PFSK-1 (cell line): ENCODE results near the gene CACNA1A.

Experiments used
- POLR2AphosphoS5 ChIP-seq: IDR thresholded peaks from 2 replicates; pipeline ENCODE4 v1.6.1; 2012; ENCODE audit warnings: low read depth, mild to moderate bottlenecking, control low read depth, low read length, moderate library complexity
- SIN3A ChIP-seq: IDR thresholded peaks from 2 replicates; pipeline ENCODE4 v1.6.1; 2012; ENCODE audit warnings: mild to moderate bottlenecking, low read length, moderate library complexity, borderline replicate concordance; ENCODE audit not compliant: insufficient read depth
- TF ChIP-seq, protein P1 (sequence below), 2 experiments: IDR thresholded peaks; 2 replicates each; pipeline versions ENCODE4 v1.6.1 to v1.8.0; 2011 to 2012; ENCODE audit warnings: low read depth in 2 of 2, low read length in 2 of 2, control low read depth in 1 of 2, inconsistent platforms in 1 of 2, mild to moderate bottlenecking in 1 of 2, moderate library complexity in 1 of 2; ENCODE audit not compliant: insufficient read depth in 1 of 2

DNA sequence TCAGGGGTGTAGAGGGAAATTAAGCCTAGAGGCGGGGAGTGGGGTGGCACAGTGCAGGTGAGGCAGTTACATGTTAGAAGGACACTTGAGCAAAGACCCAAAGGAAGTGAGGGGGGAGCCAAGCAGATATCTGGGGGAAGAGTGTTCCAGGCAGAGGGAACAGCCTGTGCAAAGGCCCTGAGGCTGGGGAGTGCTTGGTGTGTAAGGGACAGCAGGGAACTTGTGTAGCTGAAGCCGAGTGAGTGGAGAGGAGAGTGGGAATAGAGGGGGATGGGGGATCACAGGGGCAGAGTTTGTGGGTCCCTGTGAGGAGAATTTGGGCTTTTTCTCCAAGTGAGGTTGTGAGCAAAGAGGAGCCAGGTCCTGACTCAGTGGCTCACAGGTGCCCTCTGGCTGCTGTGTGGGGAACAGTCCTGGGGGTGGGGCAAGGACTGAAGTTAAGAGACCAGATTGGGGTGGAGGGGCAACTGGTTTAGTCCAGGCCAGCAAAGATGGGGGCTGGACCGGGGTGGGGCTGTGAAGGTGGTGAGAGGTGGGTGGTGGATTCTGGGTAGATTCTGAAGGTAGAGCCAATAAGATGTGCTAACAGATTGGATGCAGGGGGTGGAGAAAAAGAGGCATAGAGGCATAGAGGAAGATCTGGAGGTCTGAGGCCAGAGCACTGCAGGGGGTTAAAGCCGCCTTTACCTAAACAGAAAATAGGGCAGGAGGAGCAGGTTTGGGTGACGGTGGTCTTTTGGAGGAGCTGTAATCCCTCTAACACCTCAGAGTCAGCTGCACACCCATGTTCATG is 75.3 kb downstream of the CACNA1A start:
- TF ChIP-seq SIN3A: no peak
- no peak for TF ChIP-seq POLR2AphosphoS5
- TF ChIP-seq, protein P1, sequence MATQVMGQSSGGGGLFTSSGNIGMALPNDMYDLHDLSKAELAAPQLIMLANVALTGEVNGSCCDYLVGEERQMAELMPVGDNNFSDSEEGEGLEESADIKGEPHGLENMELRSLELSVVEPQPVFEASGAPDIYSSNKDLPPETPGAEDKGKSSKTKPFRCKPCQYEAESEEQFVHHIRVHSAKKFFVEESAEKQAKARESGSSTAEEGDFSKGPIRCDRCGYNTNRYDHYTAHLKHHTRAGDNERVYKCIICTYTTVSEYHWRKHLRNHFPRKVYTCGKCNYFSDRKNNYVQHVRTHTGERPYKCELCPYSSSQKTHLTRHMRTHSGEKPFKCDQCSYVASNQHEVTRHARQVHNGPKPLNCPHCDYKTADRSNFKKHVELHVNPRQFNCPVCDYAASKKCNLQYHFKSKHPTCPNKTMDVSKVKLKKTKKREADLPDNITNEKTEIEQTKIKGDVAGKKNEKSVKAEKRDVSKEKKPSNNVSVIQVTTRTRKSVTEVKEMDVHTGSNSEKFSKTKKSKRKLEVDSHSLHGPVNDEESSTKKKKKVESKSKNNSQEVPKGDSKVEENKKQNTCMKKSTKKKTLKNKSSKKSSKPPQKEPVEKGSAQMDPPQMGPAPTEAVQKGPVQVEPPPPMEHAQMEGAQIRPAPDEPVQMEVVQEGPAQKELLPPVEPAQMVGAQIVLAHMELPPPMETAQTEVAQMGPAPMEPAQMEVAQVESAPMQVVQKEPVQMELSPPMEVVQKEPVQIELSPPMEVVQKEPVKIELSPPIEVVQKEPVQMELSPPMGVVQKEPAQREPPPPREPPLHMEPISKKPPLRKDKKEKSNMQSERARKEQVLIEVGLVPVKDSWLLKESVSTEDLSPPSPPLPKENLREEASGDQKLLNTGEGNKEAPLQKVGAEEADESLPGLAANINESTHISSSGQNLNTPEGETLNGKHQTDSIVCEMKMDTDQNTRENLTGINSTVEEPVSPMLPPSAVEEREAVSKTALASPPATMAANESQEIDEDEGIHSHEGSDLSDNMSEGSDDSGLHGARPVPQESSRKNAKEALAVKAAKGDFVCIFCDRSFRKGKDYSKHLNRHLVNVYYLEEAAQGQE (IDR thresholded peaks at IDR 0.05; ENCODE audit: insufficient read depth in 1 of 2, low read depth in 2 of 2, low read length in 2 of 2): no peak
